Breast epithelium (tissue), 4 donors: Measurements from ENCODE around the gene CHRNA1. TPM values are rescaled to one million over a fixed set of nuclear protein-coding genes. Genes with fewer than 3 reads are reported as not detected.

Experiments used
- DNase-seq, 2 donors: peaks; one replicate each; pipeline ENCODE4 v3.0.0-alpha.2; 2019; ENCODE audit warnings: low spot score in 2 of 2
- H3K27ac ChIP-seq, 2 donors: fragments of 200-600 bp; sonication (generic) in 1 of 2; one replicate each; pipeline ENCODE4 v1.5.1; 2016 to 2019; ENCODE audit warnings: mild to moderate bottlenecking in 1 of 2
- H3K27me3 ChIP-seq, 2 donors: fragments of 200-600 bp; sonication (generic) in 1 of 2; one replicate each; pipeline versions ENCODE4 v1.5.1 to v1.6.0; 2017 to 2019; ENCODE audit warnings: control low read depth in 1 of 2, mild to moderate bottlenecking in 1 of 2
- H3K36me3 ChIP-seq: fragments of 200-600 bp; one replicate; pipeline ENCODE4 v1.5.1; 2019
- H3K4me1 ChIP-seq, 2 donors: fragments of 200-600 bp; sonication (generic); one replicate each; pipeline ENCODE4 v1.5.1; 2016 to 2019; ENCODE audit warnings: control low read depth in 1 of 2
- H3K4me3 ChIP-seq, 3 donors: fragments of 200-600 bp; sonication (generic); 1 replicate in 2 of 3; 2 replicates in 1 of 3; pipeline ENCODE4 v1.5.1; 2016 to 2019; ENCODE audit warnings: mild to moderate bottlenecking in 3 of 3, moderate library complexity in 2 of 3
- H3K9me3 ChIP-seq, 2 donors: fragments of 200-600 bp; sonication (generic) in 1 of 2; one replicate each; pipeline ENCODE4 v1.5.1; 2016 to 2019; ENCODE audit warnings: control low read depth in 1 of 2
- POLR2A ChIP-seq: fragments of 450-650 bp; IDR thresholded peaks from one replicate; pipeline ENCODE4 v1.6.1; 2016; ENCODE audit warnings: antibody characterized with exemption, mild to moderate bottlenecking, moderate library complexity
- POLR2AphosphoS5 ChIP-seq, 3 donors: sonication (generic); formaldehyde crosslinking; IDR thresholded peaks; one replicate each; pipeline ENCODE4 v1.6.1; 2017; ENCODE audit warnings: antibody characterized with exemption in 3 of 3
- intact Hi-C: fragments of 100-400 bp; cut with DNase I; formaldehyde crosslinking; loops from one replicate; pipeline ENCODE4 v1.15.1; 2023; ENCODE audit warnings: low total_unique reads
- total RNA-seq, 3 donors: library from RNA; depleted of rRNA; stranded (reverse); fragments of >200 nt; gene quantifications; one replicate each; pipeline ENCODE4 v1.1.0, GENCODE V29; 2016
- TF ChIP-seq, protein P1 (sequence below), 3 donors: fragments of 450-650 bp; IDR thresholded peaks; one replicate each; pipeline ENCODE4 v1.5.1; 2016 to 2017; ENCODE audit warnings: antibody characterized with exemption in 3 of 3, mild to moderate bottlenecking in 3 of 3, moderate library complexity in 3 of 3

CHRNA1 gene
- total RNA-seq, 3 donors from 2014 or later = 8.2 TPM; not detected in 2

DNA sequence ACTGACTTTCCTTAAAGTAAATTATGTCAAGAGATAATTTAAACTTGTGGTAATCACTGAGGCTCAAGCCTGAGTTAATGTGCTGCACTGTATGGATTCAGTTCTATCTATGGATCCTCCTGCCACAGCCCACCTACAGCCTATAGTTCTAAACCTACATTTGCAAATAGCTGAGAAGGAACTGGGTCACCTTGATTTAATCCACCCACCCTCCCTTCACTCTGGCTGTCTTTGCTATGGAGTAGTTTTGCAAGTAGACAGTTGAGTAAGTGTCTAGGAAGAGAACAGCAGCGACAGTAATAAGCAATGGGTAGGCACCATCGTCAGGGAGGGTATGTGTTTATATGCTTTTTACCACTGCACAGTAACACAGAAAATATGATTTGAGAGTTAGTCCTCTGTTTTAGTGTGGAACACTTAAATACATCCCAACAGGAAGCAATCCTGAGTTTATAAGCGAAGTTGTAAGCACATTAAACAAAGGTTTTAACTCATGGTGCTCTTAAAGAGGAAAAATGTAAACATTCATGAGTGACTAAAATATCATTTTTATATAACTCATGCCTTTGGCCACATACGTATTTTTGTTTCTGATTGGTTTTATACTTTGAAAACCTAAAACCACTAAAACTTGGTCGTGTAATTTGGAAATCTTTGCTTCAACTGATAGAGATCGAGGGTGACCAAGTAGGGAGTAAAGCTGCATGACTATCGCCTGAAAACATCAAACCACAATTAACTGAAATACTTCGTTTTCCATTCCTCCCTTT is 36.3 kb upstream of the CHRNA1 start:
- intact Hi-C loops = no loop called here
- H3K4me3 ChIP-seq = no peak overlapping the region

DNA sequence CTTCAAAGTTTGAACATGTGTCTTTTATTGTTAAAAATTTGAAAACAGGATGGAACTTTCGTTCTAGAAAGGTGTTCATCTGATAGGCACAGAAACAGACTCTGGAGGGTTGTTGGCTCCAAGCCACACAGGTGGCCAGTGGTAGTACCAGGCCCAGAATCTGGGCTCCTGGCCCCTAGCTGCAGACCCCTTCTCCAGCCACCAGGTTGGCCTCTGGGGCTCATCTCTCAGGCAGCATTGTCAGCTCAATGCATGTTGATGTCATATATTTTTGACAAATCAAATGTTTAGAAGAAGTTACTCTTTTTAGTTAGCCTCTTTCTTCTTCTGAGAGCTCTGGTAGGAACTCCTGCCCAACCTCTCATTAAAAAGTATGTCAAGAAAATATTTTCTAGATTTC is 34.5 kb upstream of the CHRNA1 start:
- no peaks in the 10 kb centered on the region for H3K9me3 ChIP-seq
- no peak for DNase-seq
- no peaks in the 10 kb centered on the region for H3K4me1 ChIP-seq
- no peak overlapping the region for H3K4me3 ChIP-seq
- H3K27ac ChIP-seq = no peak overlapping the region
- no peaks in the 10 kb centered on the region for H3K36me3 ChIP-seq
- intact Hi-C loops = no loop called here
- H3K27me3 ChIP-seq = no peaks in the 10 kb centered on the region
- TF ChIP-seq POLR2A = no peak
- TF ChIP-seq POLR2AphosphoS5 (IDR thresholded peaks at IDR 0.05) = no peak

More for the DNA sequence above, 36.3 kb upstream of the CHRNA1 start:
- no peaks in the 10 kb centered on the region for H3K9me3 ChIP-seq
- no peak for DNase-seq
- TF ChIP-seq POLR2A (no peak), POLR2AphosphoS5 (IDR thresholded peaks at IDR 0.05) (no peak)
- TF ChIP-seq, protein P1, sequence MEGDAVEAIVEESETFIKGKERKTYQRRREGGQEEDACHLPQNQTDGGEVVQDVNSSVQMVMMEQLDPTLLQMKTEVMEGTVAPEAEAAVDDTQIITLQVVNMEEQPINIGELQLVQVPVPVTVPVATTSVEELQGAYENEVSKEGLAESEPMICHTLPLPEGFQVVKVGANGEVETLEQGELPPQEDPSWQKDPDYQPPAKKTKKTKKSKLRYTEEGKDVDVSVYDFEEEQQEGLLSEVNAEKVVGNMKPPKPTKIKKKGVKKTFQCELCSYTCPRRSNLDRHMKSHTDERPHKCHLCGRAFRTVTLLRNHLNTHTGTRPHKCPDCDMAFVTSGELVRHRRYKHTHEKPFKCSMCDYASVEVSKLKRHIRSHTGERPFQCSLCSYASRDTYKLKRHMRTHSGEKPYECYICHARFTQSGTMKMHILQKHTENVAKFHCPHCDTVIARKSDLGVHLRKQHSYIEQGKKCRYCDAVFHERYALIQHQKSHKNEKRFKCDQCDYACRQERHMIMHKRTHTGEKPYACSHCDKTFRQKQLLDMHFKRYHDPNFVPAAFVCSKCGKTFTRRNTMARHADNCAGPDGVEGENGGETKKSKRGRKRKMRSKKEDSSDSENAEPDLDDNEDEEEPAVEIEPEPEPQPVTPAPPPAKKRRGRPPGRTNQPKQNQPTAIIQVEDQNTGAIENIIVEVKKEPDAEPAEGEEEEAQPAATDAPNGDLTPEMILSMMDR (IDR thresholded peaks at IDR 0.05) = no peak
- H3K36me3 ChIP-seq = no peaks in the 10 kb centered on the region
- no peaks in the 10 kb centered on the region for H3K4me1 ChIP-seq
- H3K27ac ChIP-seq = no peak overlapping the region
- no peaks in the 10 kb centered on the region for H3K27me3 ChIP-seq

DNA sequence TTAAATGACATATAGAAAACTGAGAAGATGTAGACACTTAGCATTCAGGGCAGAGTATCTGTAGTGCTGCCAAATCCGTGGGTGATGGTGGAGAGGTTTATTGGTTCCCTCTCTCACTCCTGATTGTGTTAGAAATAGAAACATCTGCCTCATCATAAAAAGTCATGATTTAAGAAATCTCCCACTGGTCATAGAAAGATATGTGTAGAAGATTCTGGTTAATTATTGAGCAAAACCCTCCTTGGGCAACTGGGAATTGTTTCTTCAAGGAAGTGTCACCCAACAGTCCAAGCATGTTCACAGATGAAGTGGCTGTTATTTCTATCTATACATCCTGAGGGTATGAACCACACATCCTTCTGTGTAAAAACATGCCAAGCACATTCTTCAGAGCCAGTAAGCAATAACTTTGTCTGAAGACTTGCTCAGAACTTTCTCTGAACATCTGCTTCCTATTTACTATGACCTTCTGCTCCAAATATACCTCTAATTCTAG is 33.6 kb upstream of the CHRNA1 start:
- H3K4me1 ChIP-seq = no peaks in the 10 kb centered on the region
- no peaks in the 10 kb centered on the region for H3K27me3 ChIP-seq
- H3K4me3 ChIP-seq = no peak overlapping the region
- H3K9me3 ChIP-seq = no peaks in the 10 kb centered on the region
- TF ChIP-seq, protein P1 (IDR thresholded peaks at IDR 0.05) = no peak
- TF ChIP-seq POLR2AphosphoS5 (IDR thresholded peaks at IDR 0.05) (no peak), POLR2A (no peak)
- intact Hi-C loops = no loop called here
- no peaks in the 10 kb centered on the region for H3K36me3 ChIP-seq
- H3K27ac ChIP-seq = peak overlapping the region in 1 of 2 donors; percentile 44
- DNase-seq = no peak

DNA sequence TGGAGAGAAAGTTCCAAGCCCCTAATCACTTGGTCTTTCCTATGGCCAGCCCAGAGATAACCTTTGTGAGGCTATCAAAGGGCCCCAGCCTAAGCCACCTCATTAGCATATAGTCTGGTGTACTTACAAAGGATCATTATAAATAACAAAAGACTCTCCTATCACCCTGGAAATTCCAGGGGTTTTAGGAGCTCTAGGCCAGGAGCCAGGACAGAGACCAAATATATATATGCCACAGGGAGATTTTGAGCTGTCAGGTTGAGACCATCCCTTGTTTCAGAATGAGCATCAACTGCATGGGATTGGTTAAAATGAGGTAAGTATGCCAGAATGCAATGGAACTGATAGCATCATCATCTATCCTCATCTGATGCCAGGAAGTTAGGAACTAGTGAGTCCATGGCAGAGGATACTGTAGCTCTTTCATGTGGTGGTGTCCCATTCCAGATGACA is 32.1 kb upstream of the CHRNA1 start:
- Histone ChIP-seq H3K9me3 (no peaks in the 10 kb centered on the region), H3K36me3 (no peaks in the 10 kb centered on the region), H3K27me3 (no peaks in the 10 kb centered on the region), H3K4me3 (no peak overlapping the region), H3K27ac (peak overlapping the region in 1 of 2 donors; percentile 46), H3K4me1 (no peaks in the 10 kb centered on the region)
- intact Hi-C loops = no loop called here
- TF ChIP-seq POLR2AphosphoS5 (IDR thresholded peaks at IDR 0.05) (no peak), POLR2A (no peak)
- TF ChIP-seq, protein P1 (IDR thresholded peaks at IDR 0.05) = no peak
- no peak for DNase-seq

- peak overlapping the region in 1 of 2 donors; percentile 61 for H3K27ac ChIP-seq
Measured at GRCh38 chr2:174794851-174795374, 30.6 kb upstream of the CHRNA1 start.

More at GRCh38 chr2:174794851-174795374, 30.6 kb upstream of the CHRNA1 start:
- H3K9me3 ChIP-seq = no peaks in the 10 kb centered on the region
- H3K27me3 ChIP-seq = no peaks in the 10 kb centered on the region
- no peak overlapping the region for H3K4me3 ChIP-seq
- no peaks in the 10 kb centered on the region for H3K4me1 ChIP-seq
- no peak for TF ChIP-seq POLR2A
- no peak for TF ChIP-seq POLR2AphosphoS5 (IDR thresholded peaks at IDR 0.05)
- TF ChIP-seq, protein P1 (IDR thresholded peaks at IDR 0.05) = no peak
- intact Hi-C loops = no loop called here
- DNase-seq = no peak
- no peaks in the 10 kb centered on the region for H3K36me3 ChIP-seq
